ENCODE data around the gene C11orf21.
"Not testable (repeated sequence)": the region's sequence is repeated elsewhere in the genome, so short reads cannot be mapped to it uniquely, and the experiment has no call there.

Gene C11orf21

DNA sequence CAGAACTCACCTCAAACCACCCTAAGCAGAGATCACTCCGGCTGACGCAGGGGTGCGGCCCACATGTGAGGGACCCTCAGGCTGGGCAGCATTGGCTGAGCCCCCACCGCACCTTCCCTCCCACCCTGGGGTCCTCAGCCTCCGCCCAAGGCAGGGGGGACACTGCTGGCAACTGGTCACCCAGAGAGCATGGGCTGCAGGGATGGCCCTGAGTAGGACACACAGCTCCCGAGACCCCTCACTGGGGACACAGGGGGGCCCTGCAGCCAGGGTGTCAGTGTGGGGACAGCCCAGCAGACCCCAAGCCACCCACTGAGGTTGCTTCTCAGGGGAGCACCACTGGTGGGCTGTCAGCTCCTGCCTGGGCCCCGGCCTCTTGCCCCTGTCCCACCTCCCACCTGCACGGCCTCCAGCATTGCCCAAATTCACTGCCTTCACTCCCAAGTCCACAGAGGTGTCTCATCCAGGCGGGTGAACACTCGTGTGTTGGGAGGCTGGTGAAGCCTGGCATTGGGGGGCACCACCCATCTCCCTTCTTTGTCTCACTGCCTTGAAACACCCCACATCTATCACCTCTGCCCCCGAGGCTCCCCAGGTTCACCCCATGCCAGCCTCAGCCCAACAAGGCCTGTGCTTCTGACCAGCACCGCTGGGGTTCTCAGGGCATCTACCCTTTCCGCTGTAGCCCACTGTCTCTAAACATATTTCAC is 4.7 kb downstream of the C11orf21 start:
- no peak for DNase-seq (ENCODE audit: low read depth)

DNA sequence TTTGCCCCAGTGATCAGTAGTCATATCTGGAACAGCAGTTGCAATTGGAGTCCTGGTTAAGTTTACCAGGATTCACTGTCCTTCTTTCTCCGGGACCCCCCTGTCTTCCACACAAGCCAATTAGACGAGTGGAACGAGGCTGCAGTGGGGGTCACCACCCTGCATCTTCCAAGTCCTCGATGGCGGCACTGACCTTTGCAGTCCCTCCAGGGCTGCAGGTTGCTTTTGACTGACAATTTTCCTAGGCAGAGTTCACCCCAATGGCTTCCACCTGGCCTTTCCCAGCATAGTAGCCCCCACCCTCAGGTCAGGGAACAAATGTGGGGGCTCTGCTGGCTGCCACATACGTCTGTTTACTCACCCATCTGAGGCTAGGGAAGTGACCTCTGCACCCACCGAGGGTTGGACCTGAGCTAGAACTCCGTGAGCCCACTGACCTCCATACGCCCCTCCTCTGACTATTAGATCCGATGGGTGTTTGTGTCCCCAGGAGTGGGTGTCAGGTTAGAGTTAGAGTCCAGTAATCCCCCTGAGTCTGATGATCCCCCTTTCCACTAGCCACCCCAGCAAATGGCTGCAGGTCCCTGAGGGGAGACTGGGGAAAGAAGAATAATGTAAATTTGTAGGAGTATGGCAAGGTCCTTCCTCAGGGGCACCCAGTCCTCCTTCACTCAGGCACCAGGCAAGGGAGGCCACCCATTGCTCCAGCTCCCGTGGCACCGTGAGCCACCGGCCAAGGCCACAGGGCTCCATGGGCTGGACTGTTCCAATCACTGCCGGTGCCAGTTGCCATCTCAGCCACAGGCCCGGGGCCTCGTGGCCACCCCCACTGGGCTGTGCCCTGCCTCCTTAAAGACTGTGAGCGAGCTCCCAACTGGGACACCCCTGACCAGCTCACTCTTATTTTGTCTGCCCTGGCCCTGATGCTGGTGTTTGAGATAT is 5.5 kb downstream of the C11orf21 start:
- no peak for DNase-seq (ENCODE audit: low read depth)

DNA sequence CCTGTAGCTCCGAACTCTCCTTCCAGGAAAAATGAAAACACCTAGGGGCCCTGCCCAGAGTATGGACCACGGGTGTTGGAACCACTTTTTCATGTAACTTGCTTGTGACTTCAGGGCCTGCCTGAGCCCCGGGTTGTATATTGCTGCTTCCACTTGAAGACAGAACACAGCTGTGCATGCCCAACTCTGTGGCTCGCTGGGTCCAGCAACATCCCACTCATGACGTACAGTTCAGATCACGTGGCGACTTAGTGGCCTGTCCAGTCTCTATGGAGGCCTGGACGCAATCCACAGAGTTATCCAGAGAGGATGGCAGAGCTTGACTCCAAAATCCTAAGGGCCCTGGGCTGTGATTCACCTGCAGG is 6.8 kb downstream of the C11orf21 start:
- no peak for DNase-seq (ENCODE audit: low read depth)

DNA sequence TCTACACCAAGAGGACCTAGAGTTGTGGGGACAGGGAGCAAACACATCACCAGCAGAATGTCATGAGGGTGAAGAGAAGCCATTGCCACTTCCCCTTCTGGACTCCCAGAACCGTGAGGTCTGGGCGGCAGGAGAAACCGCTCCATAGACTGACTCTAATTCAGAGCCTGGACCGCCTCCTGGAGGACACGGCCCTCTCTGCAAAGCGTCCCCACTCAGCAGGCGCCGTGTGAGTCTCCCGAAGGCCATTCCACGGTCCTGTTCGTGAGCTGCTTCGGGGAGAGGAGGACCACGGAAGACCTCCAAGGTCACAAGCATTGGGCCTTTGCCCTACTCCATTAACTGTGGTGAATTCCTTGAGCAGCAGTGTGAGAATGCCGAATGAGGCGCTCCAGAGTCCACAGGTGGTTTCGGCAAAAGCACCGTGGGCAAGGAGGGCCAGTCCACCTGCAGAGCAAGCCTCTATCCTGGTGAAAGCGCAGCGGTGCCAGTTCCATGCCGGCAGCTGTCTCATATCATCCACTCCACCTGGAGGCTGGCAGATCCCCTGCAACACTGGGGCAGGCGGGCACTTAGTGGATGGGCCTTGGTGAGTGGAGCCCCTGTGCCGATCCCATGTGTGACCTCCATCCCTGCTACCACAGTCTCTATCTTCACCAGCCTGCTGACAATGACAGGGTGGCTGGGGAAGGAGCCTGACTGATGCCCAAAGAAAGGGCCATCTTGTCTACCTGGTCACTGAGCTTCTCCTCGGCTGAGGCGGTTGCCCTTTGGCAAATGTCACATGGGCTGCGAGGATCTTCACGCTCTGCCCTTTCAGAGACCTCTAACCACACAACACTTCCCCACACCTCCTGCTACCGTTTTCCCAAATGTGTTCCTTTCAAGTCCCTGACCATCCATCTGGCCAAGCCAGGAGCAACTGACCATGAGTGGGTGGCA is 7.5 kb downstream of the C11orf21 start:
- no peak for DNase-seq (ENCODE audit: low read depth)

- no peak for DNase-seq (ENCODE audit: low read depth)
Observed at GRCh38 chr11:2293531-2293971, 8.2 kb downstream of the C11orf21 start.

DNA sequence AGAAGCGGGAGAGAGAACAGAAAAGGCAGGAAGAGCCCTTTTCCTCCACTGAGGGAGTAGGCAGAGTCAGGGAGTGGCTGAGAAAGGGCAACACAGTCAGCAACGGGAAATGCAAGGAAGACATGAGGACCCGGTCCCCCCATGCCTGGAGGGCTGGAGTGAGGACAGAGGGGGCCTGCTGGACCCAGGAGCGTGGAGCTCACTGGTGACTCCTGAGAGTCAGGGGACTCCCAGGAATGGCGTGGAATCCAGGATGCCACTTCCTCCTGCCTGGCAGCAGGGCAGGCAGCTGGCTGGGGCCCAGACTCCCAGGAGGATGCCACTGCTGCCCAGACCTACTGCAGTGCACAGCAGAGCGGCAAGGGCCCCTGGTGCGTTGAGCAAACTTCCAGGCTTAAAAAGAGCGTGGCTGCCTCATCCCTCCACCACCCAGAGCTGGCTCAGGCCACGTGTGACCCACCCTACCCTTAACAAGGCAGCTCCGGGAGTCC is 11.3 kb downstream of the C11orf21 start:
- no peak for DNase-seq (ENCODE audit: low read depth)

GRCh38 chr11:2289859-2290258 is 11.9 kb downstream of the C11orf21 start:
- DNase-seq (ENCODE audit: low read depth), result no peak

- DNase-seq (ENCODE audit: low read depth), result no peak
Observed at GRCh38 chr11:2289350-2289749, 12.4 kb downstream of the C11orf21 start.

- no peak for DNase-seq (ENCODE audit: low read depth)
Observed at GRCh38 chr11:2287091-2287490, 14.6 kb downstream of the C11orf21 start.

DNA sequence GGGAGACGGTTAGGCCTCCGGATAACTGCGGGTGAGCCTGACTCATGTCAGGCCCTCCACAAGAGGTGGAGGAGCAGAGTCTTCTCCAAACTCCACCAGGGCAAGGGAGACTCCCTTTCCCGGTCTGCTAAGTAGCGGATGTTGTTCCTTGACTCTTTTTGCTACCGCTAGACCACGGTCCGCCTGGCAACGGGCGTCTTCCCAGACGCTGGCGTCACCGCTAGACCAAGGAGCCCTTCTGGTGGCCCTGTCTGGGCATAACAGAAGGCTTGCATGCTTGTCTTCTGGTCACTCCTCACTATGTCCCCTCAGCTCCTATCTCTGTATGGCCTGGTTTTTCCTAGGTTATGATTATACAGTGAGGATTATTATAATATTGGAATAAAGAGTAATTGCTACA is 15.4 kb downstream of the C11orf21 start:
- not testable (repeated sequence) for DNase-seq (ENCODE audit: low read depth)

- no peak for DNase-seq (ENCODE audit: low read depth)
Observed at GRCh38 chr11:2280208-2280607, 21.5 kb downstream of the C11orf21 start.

DNA sequence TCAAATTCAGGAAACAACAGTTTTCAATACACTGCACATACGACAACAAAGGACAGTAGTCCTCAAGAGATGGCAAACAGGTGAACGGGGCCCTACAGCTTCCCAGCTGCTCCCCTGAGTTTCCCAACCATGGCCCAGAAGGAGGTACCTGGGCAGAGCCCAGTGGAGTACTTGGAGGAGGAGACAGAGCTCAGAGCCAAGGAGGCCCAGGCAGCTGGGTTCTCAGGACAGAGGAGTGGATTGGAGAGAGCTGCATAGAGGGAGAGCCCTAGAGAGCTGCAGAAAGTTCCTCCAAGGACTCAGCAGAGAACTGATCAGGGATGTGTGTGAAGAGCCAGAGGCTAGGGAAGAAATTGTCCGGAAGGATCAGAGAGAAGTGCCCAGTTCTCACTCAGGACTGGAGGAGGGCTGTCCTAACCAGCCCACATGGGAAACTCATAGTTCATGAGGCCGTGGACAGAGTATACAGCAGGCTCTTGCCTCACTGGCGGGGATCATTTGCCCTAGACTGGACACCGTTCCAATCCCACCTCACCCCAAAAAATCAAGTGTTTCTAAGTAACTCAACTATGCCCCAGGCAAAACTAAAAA is 23.7 kb downstream of the C11orf21 start:
- DNase-seq (ENCODE audit: low read depth), result no peak

DNA sequence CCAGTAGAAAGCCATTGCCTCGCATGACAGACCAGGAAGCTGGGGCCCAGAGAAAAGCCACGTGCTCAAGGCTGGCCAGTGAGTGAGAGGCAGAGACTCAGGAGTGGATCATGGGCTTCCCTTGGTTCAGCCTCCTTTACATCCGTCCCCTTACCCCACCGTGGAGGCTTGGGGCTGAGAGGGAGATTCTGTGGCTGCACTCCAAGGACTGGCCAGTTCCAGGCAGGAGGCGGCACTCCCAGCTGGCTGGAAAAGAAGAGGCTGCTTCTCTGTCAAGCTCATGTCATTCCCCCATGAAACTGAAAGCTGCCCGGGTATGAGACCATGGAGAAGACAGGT is 24.7 kb downstream of the C11orf21 start:
- no peak for DNase-seq (ENCODE audit: low read depth)

- no peak for DNase-seq (ENCODE audit: low read depth)
Observed at GRCh38 chr11:2276280-2277007, 25.3 kb downstream of the C11orf21 start.

DNA sequence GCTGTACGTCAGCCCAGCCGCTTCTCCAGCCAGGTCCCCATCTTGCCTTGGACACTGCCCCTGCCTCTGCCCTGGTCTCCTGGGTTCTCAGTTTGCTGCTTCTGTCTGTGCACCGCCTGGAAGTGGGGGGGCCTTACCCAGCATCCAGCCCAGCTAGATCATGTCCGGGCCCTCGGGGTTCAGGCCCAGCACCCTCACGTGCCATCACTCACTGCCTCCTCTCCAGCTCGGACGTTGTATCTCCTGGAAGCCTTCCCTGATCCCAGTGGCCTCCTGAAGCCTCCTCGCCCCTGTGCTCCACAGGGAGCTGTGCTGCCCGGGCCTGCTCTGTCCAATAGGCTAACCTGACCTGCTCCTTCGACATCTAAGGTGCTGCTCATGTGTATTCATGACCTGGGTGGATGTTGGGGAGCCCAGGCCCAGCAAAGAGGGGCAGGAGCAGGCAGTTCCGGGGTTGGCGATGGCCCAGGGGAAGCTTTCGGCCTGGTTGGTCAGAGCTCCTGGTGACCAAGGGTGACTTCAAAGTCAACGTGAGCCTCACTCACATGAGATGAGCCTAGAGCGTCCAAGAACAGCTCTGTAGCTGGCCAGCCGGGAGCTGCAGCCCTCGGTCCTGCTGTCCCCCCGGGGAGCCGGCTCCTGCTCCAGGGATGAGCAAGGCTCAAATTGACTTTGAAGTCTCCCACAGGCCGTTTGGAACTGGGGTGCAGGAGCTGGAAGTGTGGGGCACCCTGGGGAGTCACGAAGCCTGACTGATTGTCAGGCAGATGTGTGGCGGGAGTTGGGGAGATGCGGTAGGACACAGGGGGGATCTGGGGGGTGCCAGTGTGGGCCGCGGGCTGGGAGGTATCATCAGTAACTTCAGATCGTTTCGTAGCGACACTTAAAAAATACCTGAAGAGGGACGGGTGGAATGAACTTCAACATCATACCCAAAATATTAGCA is 26.1 kb downstream of the C11orf21 start:
- no peak for DNase-seq (ENCODE audit: low read depth)

DNA sequence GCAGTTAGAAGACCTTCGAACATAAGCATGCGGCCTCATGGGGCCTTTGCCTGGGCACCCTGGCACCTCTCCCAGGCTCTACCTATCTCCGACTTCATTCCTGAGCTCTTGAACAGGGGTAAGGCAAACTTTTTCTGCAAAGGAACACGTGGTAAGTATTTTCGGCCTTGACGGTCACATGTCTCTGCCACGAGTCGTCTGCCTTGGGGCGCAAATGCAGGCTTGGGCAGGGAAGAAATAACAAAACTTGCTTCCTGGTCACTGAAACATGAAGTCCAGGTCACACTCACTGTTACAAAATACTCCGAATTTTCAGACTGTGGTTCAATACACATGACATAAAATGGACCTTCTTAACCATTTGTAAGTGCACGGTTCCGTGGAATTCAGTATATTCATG is 27.9 kb downstream of the C11orf21 start:
- no peak for DNase-seq (ENCODE audit: low read depth)

DNA sequence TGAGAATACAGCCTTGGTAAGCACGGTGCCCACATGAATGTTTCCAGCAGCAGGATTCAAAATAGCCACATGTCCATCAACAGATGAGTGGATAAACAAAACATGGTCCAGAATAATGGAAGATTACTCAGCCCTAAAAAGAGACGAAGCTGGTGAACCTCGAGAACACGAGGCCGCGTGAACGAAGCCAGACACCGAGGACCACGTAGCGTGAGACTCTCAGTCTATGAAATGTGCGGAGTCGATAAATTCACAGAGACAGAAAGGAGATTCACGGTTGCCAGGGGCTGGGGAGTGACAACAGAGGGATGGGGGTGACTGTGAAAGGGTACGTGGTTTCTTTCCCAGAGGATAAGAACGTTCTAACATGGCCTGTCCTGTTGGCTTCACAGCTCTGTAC is 28.4 kb downstream of the C11orf21 start:
- DNase-seq (ENCODE audit: low read depth), result no peak

DNA sequence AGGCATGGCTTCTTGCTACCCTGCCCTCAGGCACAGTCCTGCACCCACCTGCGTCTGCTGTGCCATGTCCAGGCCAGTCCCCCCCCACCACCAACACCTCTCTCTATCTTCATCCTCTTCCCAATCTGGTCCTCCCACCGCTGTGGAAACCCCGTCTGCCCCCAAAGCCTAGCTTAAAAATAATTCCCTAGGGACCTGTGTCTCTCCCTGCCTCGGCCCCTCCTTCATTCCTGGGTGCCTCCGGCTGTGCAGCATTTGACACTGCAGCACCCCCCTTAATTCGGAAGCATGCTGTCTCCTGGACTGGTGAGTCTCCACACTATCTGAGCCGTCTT is 28.8 kb downstream of the C11orf21 start:
- no peak for DNase-seq (ENCODE audit: low read depth)

DNA sequence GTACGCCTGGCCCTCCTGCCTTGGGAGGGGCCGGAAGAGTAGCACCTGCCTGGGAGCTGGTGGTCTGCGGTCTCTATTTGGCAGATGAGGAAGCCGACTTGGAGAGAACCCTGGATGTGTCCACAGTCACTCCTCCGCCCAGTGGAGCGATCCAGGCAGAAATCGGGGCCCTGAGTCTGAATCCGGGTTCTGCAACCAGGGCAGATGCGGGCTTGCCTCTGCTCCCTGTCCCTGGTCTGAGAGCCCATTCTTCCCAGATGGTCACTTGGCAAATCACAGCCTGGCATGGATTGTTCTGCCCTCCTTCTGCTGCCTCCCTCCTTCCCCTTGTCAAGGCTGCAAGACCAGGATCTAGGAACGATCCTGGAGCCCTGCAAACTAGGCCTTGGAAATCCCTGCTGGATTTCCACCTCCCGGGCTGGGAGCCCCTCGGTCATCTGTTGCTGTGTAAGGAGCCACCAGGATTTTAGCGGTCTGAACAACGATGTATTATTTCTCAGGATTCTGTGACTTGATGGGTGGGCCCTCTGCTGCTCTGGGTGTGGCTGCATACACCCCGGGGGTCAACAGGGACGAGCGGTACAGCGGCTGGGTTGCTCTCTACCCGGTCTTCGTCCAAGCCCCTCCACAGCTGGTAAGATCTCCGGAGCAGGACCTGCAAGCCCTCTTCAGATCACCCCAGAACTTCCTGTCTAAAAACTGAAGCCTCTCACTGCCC is 29.3 kb downstream of the C11orf21 start:
- DNase-seq (ENCODE audit: low read depth), result no peak

Data from activated T-cell treated with anti-CD3 and anti-CD28 coated beads for 24 hours (primary cell).